ENCODE data around the gene ADAMTS3.

GRCh38 chr4:72591547-72592454 lies 22.8 kb upstream of the ADAMTS3 start:
- no peak for TF ChIP-seq POLR2A (IDR thresholded peaks at IDR 0.05; ENCODE audit: low read length)
- no peak for TF ChIP-seq GATA1 (IDR thresholded peaks at IDR 0.05; ENCODE audit: low read depth, low read length)

Measured in erythroblast (primary cell).